Activated CD4-positive, alpha-beta T cell treated with anti-CD3 and anti-CD28 coated beads, Interleukin-2, amount 50 U/mL, for 1 hour (primary cell): Measurements from ENCODE around the gene PRKD2.

Experiments
- DNase-seq: peaks from one replicate; pipeline ENCODE4 v3.0.0-alpha.2; 2020

The PRKD2 gene

DNA sequence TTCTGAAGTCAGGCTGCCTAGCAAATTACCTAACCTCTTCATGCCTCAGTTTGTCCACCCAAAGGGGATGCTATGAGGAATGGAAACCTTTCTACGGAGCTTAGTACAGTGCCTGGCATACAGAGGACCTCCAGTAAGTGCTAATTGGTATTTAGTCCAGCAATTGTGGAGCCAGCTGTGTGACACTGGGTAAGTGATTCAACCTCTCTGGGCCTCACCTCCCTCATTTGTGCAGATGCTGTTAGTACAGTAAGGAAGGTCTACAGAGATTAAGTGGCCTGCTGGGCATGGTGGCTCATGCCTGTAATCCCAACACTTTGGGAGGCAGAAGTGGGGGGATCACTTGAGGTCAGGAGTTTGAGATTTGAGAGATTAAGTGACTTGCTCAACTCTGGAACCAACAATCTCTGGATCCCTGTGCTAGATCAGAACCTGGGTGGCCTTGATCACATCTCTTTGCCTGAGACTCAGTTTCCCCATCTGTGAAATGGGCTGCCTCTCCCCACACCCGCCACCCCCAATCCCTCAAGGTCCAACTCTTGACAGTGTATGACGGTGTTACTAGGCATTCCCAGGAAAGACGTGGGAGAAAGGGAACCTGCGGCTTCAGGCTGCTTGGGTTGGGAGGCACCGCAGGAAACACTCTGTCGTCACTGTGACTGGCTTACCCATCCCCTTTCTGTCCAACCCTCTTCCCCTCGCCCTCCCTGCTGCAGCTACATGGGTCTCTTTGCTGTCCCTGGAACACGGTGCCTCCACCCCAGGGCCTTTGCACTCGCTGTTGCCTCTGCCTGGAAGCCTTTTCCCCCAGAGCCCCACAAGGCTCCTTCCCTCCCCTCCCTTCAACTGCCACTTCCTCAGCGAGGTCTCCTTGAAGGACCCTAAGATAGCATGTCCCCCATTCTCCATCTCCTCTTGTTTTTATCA, 18.3 kb downstream of the PRKD2 start:
- no peak for DNase-seq

DNA sequence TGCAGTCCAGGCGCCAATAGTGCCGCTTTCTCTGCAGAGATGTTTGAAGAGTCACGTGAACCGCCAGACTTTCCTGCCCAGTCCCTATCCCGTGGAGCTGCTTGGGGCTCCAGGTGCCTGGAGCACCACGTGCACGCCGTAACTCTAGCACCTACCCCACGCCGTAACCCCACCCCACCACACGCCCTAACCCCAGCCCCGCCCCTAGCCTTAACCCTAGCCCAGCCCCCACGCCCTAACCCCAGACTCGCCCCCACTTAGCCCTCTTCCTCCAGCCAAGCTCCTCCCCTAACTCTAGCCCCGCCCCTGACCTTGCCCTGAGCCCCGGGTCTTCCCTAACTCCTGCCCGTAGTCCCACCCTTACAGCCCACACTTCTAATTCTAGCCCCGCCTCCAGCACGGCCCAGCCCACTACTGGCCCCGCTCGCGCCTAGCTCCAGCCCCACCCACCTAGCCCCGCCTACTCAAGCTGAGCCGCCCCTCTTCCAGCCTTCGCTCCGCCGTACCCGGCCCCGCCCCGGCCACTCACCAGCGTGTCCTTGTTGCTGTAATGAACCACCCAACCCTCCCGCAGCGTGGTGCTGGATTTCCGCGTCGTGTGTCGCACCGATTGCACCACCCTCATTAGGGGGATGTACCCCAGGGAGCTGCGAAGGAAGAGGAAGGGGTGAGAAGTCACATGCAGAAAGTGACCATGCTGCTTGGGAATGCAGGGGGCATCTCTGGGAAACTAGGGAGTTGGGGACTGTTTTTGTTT, 19.5 kb downstream of the PRKD2 start:
- DNase-seq = no peak

DNA sequence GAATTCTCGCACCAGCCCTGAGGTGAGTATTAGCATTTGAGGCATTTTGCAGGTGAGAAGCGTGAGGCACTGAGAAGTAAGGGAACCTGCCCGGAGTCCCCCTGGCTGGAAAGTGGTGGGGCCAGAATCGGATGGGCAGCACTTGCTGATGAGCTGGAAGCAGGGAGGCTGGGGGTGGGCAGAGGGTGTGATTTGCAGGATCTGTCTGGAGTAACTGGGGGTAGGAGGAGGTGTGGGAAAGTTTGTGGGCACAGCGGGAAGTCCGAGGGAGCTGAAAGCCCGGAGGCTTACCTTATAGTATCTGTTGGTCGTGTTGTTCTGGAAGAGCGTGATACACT, 20.1 kb downstream of the PRKD2 start:
- DNase-seq = no peak

DNA sequence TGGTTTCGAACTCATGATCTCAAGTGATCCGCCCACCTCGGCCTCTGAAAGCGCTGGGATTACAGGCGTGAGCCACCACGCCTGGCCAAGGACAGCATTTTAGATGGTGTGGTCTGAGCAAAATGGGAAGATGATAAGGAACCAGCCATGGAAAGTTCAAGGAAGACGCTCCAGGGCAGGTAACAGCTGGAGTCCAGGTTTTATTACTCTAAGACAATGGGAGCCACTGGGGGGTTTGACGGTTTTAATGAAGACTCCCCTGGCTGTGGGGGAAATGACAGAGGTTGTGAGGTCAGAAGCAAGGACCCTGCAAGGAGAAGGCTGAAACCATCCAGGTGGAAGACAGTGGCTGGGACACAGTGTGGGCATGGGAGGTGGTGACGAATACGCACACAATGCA, 20.9 kb downstream of the PRKD2 start:
- no peak for DNase-seq

DNA sequence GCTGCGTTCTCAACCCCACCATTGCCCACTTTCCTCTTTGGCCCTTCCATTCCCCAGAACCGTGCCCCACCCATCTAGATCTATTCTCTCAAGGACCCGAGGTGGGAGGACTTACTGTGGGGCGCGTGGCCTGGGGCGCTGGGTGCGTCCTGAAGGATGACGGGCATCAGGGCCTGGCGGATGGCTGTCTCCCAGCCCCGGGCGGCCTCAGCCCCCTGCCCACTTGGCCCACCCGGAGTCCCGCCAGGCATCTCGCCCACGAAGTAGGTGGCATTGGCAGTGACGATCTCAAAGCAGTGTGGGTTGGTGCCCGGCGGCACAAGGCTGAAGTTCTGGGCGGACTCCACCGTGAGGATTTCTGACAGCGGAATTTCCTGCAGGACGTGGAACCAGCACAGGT, 23.2 kb downstream of the PRKD2 start:
- DNase-seq = no peak

DNA sequence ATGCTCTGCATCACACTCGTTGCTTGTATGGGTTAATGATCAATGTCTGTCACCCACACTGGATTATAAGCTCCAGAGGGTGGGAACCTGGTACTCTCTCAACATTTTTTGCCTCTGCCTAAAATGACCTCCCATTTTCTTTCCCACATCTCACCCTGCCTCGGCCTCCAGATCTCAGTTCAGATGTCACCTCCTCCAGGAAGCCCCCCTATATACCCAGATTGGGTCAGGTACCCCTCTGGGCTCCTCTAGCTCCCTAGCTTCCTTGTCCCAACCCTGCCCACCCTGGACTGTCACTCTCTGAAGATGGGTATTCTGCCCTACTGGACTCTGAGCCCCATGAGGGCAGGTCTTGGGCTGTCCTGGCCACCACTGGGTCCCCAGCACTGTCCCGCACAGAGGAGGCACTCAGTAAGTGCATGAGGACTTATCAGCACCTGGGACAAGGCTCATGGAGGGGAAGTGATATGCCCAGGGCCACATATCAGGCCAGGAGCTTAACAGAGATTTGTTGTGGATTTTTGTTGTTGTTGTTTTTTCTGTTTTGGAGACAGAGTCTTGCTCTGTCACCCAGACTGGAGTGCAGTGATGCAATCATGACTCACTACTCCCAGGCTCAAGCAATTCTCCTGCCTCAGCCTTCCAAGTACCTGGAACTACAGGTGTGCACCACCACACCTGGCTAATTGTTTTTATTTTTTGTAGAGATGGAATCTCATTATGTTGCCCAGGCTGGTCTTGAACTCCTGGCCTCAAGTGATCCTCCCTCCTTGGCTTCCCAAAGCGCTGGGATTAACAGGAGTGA, 23.8 kb downstream of the PRKD2 start:
- DNase-seq = no peak

DNA sequence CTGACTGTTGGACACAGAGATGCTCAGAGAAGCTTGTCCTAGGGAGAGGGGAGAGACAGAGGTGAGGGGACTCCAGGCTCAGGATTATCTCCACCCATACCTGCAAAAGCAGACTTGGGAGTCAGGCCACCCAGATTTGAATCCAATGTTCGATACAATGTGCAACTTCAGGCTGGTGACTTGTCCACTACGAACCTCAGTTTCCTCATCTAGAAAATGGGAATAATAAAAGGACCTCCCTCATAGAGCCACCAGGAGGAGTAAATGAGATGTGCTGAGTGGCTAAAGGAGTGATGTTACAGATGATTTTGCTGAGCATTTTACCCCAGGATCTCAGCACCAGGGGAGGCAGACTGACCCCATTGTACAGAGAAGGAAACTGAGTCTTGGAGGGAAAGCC, 25.0 kb downstream of the PRKD2 start:
- DNase-seq = no peak

DNA sequence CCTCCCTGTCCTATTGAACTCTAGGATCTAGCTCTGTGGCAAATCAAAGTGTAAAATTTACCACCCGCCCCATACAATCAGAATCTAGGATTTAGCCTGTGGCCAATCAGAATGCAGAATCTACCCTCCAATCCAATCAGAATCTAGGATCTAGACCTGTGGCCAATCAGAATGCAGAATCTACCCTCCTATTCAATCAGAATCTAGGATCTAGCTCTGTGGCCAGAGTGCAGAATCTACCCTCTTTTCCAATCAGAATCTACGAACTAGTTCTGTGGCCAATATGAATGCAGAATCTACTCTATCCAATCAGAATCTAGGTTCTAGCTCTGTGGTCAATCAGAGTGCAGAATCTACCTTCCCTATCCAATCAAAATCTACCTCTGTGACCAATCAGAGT, 25.8 kb downstream of the PRKD2 start:
- no peak for DNase-seq

DNA sequence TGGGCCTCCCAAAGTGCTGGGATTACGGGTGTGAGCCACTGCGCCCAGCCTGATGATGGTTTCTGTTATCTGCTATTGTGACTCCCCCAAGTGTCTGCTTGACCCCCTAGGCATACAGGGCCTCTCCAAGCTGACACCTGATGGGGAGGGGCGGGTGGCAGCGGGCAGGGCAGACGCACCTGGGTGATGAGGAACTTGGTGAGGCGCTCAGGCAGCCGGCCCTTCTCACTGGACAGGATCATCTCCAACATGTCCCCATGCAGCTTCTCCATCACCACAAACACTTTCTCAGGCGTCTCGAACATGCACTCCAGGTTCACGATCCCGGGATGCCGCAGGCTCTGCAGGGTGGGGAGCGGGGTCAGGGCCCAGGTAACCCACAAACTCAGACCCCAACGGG, 27.6 kb downstream of the PRKD2 start:
- no peak for DNase-seq

DNA sequence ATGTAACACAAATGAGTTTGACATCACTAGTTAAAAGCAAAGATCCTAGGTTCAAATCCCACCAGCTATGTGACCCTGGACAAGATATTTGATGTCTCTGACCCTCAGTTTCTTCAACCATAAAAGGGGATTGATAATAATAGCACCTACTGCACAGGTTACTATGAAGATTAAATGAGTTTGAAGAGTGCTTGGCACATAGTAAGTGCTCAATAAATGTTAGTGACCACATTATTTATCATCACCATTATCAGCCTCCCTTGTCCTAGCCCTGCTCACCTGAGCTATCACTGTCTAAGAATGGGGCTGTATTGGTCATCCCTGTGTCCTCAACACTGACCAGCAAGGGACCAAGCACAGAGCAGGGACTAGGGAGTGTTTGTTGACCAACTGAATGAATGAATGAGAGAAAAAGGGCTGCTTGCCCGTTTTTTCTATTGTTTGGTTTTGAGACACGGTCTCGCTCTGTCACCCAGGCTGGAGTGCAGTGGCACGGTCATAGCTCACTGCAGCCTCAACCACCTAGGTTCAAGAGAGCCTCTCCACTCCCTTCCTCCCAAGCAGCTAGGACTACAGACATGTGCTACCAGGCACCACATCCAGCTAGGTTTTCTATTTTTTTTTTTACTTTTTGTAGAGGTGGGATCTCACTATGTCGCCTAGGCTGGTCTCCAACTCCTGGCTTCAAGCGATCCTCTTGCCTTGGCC, 29.3 kb downstream of the PRKD2 start:
- no peak for DNase-seq

DNA sequence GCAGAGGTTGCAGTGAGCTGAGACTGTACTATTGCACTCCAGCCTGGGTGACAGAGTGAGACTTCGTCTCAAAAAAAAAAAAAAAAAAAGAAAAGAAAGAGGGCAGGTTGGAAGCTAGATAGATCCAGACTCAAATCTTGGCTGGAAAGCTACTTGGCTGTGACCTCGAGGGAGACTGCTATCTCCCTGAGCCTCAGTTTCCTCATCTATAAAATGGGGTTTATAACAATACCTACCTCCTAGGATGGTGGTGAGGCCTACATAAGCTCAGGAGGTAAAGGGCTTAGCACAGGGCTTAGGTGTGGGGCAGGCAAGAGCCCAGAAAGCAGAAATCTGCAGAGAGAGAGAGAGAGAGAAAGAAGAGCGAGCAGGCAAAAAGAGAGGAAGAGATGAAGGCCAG, 31.7 kb downstream of the PRKD2 start:
- no peak for DNase-seq

DNA sequence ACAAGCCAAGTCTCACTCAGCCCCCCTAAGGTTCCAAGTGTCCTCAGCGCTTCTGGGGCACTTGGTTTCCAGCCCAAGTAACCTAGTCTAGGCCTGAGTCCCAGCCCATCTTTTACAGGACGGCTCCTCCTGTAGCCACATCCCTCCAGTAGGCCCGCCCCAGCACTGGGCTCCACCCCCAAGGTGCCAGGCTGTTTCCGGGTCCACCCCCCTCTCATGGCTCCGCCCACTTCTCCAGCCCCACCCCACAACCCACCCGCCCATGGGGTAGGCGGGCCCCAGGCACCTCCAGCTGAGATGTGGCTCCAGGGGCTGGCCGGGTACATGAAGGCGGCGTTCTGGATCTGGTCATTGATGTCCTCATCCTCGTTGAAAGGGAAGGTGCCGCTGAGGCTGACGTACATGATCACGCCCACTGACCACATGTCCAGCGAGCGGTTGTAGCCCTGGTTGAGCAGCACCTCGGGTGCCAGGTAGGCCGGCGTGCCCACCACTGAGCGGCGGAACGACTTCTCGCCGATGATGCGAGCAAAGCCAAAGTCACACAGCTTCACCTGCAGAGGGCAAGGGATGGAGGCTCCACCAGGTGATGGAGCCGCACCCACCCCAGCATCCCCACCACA, 38.7 kb downstream of the PRKD2 start:
- DNase-seq = peak; percentile 64

DNA sequence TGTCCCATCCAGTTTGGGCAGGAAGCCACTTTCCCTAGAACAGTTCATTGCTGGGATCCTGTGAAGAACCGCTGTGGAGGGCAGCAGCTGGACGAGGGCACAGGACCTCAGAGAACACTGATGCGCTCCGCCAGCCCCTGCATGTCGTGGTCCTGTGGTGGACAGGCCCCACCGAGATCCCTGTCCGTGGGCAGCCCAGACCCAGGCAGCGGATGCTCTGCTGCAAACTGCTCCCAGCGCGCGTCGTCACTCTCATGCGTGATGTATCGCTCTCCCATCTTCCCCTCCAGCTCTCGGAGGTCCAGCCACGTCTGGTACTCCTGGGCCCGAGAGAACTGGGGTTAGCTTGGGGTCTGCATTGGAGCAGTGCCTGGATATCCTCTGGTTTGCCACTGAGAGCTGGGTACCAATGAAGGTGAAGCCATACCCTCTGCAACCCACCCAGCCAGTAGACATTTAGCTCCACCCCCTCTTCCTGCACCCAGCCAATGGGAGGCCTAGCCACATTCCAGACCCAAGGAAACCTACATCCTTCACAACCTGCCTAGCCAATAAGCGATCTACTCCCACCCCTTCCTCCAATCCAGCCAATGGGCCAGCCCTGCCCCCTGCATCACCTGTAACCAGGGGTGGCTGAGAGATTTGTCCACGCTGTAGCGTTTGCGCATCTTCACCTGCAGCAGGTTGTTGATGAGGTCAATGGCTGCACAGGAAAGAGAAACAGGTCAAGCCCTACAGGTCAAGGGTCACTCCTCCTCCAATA, 42.3 kb downstream of the PRKD2 start:
- DNase-seq = no peak

DNA sequence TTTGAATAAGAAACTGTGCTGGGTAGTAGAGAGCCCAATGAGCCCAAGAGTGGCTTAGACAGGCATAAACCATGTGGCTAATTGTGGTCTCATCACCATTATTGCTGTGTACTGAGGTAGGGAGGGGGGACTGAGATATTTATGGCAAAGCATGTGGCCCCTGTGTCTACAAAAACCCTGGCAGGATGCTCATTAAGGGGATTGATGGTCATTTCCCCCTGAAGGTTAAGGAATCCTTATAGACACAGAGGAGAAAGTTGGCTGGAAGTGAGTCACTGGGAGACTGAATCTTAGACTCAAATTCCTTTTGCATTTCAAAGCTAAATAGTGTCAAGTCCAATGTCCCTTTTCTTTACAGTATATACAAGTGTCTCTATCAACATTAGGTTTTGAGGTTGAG, 46.1 kb downstream of the PRKD2 start:
- DNase-seq = no peak

DNA sequence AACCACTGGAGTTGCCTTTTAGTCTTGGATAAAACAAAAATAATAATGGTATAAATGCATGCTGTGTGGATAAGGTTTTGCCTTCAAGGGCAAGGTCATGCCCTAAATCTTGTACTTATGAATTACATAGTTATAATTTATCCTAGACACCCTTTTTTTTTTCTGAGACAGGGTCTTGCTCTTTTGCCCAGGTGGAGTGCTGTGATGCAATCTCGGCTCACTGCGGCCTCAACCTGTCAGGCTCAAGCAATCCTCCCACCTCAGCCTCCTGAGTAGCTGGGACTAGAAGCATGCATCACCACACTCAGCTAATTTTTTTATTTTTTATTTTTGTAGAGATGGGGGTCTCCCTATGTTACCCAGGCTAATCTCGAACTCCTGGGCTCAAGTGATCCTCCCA, 48.3 kb downstream of the PRKD2 start:
- no peak for DNase-seq

DNA sequence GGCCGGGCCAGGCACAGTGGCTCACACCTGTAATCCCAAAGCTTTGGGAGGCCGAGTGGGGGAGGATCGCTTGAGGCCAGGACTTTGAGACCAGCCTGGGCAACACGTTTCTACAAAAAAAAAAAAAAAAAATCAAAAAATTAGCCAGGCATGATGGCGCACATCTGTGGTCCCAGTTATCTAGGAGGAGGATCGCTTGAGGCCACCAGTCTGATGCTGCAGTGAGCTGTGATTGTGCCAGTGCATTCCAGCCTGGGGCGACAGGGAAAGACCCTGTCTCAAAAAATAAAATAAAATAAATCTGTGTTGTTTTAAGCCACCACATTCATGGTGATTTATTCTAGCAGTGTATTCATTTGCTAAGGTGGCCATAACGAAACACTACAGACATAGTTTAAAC, 51.8 kb downstream of the PRKD2 start:
- DNase-seq = no peak

DNA sequence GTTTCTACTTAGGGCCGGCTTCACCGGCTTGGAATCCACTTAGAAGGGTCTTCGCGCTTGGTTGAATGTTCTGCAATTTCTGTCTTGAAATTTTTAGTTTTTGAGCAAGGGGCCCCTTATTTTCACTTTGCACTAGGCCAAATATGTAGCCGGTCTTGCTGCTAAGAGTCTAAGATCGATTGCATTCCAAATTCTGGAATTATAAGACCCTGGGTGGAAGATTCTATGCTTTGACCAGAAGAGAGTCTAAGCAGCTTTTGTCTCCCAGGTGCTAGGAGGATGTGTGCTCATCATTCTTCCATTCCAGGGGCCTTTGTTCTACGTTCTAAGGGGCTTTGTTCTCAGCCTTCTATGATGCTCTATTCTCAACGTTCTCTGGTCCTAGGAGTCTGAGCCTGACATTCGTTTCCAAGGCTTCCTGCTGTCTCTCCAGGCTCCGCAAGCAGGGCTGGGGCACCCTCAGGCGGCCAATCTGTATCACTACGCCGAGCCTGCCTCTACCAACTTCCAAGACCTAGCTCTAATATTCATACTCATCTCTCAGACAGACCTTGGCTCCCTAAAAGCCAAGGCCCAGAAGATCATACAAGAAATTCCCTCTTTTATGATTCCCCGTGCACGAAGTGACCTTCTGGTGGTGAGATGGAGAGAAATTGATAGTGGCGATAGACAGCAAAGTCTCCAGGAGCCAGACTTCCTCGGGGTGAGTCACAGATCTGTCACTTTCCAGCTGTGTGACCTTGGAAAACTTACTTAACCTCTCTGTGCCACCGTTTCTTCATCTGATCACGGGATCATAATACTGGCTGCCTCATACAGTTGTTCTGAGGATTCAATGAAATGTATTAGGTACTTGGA, 55.0 kb downstream of the PRKD2 start:
- DNase-seq = peak; percentile 73

DNA sequence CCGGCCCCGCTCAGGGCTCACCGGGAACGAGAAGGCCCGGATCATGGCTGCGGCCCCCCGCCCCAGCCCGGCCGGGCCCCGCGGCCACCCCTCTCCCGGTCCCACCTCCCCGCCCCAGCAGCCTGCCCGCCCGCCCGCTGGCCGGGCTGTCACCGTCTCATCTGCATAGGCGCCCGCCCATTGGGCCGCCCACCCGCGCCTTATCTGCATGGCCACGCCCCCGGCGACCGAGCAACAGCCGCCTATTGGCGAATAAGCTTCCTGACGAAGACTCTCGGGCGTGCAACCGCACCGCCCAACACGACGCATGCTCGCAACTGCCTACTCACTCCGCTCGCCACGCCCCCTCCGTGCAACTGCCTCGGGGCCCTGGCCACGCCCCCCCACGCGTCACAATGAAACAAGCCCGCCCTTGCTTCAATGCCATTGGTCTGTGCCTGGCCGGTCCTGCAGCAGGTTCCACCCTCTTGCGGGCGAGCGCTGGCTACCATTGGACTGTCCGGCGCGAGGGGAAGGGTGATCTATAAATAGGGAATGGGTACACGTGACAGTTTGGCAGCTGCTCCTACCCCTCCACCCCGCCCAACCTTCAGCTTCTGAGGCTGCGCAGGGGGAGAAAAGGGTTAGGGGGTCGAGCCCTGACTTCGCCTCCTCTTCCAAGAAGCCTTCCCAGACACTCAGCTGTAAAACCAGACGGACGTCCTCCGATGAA, 55.7 kb downstream of the PRKD2 start, which contains the start of gene DACT3:
Gene DACT3, minus strand, starts transcription at position 163 of the 712 bp plus-strand sequence. Its CDS starts 118 bp downstream, at position 45.
- peak; percentile 100 for DNase-seq

DNA sequence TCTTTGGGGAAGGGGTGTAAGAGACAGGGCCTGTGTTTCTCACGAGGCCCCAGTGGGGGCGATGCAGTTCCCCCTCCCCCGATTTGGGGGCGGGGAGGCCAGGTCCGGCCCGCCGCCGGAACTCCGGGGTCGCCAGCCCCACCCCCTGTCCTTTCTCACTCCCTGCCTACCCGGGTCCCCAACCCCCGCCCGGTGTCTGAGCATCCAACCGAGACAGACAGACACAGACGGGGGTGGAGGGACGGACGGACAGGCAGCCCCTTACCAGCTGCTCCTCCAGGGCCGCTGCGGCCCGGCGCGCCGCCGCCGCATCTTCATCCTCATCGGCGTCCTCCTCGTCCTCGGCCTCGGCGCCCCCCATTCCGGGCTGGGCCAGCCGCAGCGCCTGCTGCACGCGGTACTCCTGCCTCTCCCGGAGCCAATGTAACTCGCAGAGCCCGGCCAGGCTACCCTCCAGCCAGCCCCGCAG, 56.3 kb downstream of the PRKD2 start:
- no peak for DNase-seq
